HG03354 (cell line): ENCODE data around the gene FMN2.

ENCODE experiments used
- ATAC-seq: cut with Tn5 transposase; IDR thresholded peaks from one replicate; pipeline ENCODE4 v1.9.1; 2021; ENCODE audit warnings: mild to moderate bottlenecking; ENCODE audit not compliant: unreplicated experiment, poor library complexity, severe bottlenecking

FMN2 gene

GRCh38 chr1:240498335-240498734 lies 406.7 kb downstream of the FMN2 start:
- no peak for ATAC-seq

GRCh38 chr1:240499012-240499411 lies 407.3 kb downstream of the FMN2 start:
- no peak for ATAC-seq

- no peak for ATAC-seq
Measured at GRCh38 chr1:240500647-240501046, 409.0 kb downstream of the FMN2 start.

GRCh38 chr1:240501115-240501514 lies 409.4 kb downstream of the FMN2 start:
- ATAC-seq = no peak

DNA sequence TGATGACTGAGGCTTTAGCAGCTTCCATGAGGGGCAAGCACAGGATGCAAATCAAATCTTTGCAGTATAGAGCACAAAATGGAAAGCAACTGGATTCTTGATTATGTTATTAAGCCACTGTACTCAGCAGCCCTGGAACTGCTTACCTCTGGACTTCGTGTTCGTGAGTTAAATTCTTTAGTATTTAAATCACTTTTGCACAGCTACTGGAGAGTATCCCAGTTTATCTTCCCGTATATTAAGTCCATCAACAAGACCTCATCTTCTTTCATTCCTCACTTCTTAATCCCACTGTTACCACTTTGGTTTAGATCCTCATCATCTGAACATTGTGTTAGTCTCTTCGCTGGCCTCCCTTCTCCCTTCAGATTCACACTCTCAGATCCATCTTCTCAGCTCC lies 411.4 kb downstream of the FMN2 start:
- ATAC-seq = no peak

DNA sequence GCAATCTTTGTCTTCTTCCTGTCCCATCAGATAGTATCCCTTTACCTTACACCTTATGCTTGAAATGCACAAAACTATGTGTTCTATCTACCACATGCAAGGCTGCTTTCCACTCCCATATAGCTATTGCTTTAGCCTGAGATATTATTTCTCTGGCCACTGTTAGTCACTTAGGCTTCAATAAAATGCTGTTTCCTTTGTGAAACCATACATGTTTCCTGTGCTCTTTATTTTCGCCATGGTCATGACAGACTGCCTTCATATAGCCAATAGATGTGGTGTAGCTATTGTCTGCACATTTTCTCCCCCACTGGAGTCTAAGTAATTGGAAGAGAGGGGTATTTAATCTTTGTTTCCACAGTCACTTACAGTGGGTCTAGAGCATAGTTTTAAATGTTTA lies 411.9 kb downstream of the FMN2 start:
- ATAC-seq = no peak

GRCh38 chr1:240506176-240506575 lies 414.5 kb downstream of the FMN2 start:
- no peak for ATAC-seq

GRCh38 chr1:240508201-240508600 lies 416.5 kb downstream of the FMN2 start:
- ATAC-seq = no peak

- no peak for ATAC-seq
Measured at GRCh38 chr1:240508950-240509349, 417.3 kb downstream of the FMN2 start.

DNA sequence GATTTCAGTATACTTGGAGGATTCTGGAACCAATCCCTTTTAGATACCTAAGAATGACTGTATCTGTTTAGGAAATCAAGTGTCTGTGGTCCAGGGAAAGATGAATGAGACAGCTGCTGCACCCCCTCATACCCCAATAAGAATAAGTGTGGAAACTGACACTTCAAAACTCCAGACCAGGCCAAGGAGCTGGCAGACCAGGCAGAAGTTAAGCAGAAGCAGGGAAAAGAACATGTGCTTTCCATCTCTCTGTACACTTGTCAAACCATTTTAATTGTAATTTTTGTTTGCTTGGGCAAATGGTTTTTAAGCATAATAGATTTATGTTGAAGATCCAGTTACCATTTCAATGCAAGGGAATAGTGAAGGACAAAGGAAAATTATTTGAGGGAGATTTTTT lies 420.1 kb downstream of the FMN2 start:
- no peak for ATAC-seq

DNA sequence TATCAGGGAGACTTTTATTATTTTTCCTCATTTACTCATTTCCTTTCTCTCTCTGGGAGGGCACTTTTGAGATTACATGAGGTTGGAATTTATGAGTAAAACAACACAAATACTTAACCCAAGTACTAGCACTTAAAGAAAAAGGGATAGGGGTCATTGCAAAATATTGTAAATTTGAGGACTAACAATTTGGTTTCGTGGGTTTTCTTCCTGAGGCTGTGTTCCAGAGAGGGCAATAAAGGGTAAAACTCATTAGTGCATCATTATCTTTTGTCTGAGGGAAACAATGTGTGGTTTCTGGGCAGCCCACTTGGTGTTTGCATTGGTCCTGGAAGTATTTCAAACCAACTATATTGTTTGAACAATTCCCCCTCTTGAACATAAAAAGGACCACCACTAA lies 423.8 kb downstream of the FMN2 start:
- ATAC-seq = no peak

- ATAC-seq = no peak
Measured at GRCh38 chr1:240516069-240516468, 424.4 kb downstream of the FMN2 start.

DNA sequence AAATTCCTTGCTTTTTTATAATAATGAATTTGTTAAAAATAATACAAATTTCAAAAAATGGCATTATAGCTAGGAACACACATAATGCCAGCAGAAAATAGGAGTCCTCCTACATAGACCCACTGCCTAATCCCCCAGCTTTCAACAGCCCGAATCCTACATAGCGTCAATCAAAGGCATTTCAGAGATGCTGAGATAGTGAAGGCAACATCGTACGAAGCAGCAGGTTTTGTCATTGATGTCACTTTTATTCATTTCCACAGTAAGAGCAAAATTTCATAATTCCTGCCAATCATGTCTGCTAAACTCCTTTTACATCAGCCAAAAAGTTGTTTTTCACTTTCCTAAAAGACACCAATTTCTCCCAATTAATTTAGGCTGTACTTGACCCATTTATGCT lies 426.2 kb downstream of the FMN2 start:
- no peak for ATAC-seq

DNA sequence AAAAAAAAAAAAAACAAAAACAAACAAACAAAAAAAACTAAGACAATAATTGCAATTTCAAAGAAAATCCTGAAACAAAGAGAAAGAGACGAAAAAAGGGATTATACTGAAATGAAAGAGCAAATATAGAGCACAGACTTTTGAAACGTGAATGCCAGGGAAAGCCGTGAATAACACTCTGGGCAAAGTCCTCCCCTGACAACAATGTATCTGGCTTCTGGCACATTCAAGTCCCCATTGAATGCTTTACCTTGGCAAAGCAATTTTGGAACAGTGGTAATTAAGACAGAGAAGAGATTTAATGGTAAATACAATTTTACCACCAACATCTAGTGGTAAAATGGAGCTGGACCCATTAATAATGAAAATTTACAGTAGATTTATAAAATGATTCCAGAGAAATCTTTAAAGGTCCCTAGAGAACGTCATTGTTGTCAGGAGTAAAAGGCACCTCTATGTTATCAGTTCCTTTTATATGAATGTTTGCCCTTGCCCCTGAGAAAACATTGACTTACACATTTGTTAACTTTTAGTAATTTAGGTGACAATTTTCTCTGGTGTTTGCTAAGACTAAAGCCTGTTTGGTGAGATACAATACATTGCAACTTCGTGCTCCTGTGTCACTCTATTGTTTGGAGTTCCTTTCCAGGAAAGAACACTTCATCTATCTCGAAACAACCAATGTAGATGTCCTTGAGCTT lies 430.6 kb downstream of the FMN2 start:
- ATAC-seq = no peak

- no peak for ATAC-seq
Measured at GRCh38 chr1:240524356-240525069, 432.8 kb downstream of the FMN2 start.
